ENCODE data around the gene CCDC85C. TPM values are rescaled to one million over a fixed set of nuclear protein-coding genes. Genes with fewer than 3 reads are reported as not detected.

The CCDC85C gene
- total RNA-seq, 1 experiment from 2014 or later: 33.2 TPM

GRCh38 chr14:99460793-99461192, 143.2 kb downstream of the CCDC85C start:
- Histone ChIP-seq H3K18ac (ENCODE audit: insufficient read length, low read depth, low read length) (no peak overlapping the region), H2BK15ac (ENCODE audit: low read depth, low read length) (no peak overlapping the region), H2BK120ac (ENCODE audit: low read depth, low read length, poor library complexity, severe bottlenecking) (no peak overlapping the region), H4K91ac (ENCODE audit: insufficient read length, low read depth, low read length) (no peak overlapping the region), H3K14ac (ENCODE audit: insufficient read depth, low read length) (no peak overlapping the region), H3K23me2 (ENCODE audit: insufficient read length, low read depth, low read length, poor library complexity, severe bottlenecking) (no peaks in the 10 kb centered on the region), H2BK5ac (ENCODE audit: insufficient read length, low read length) (no peak overlapping the region), H3K4ac (ENCODE audit: low read depth, low read length) (no peak overlapping the region), H4K20me1 (ENCODE audit: control insufficient read depth, insufficient read depth, insufficient read length) (no peaks in the 10 kb centered on the region), H3K9ac (ENCODE audit: extremely low read depth, insufficient read length, low read length) (no peak overlapping the region), H4K8ac (replicated peaks; ENCODE audit: insufficient read length, low read depth, low read length) (no peak overlapping the region), H3K27ac (ENCODE audit: insufficient read length, low read depth, low read length) (no peak overlapping the region), H3T11ph (ENCODE audit: low read length) (no peak overlapping the region), H3K23ac (ENCODE audit: insufficient read length, low read depth, low read length) (no peak overlapping the region), H3K79me2 (ENCODE audit: insufficient read depth, low read length) (no peaks in the 10 kb centered on the region; the same call in 1 of the 2 replicates), H3K27me3 (ENCODE audit: insufficient read depth, low read length) (no peaks in the 10 kb centered on the region), H2BK12ac (ENCODE audit: insufficient read length, low read depth, low read length) (no peak overlapping the region), H3K9me3 (ENCODE audit: control insufficient read depth, low read depth, low read length) (no peaks in the 10 kb centered on the region), H2AFZ (ENCODE audit: low read length) (no peak overlapping the region), H2AK5ac (ENCODE audit: insufficient read length, low read length) (no peak overlapping the region), H2BK20ac (ENCODE audit: low read depth, low read length, poor library complexity, severe bottlenecking) (no peak overlapping the region), H3K79me1 (ENCODE audit: insufficient read depth, low read depth, low read length, poor library complexity, severe bottlenecking) (peaks cover 5% of the 10 kb centered on the region), H3K4me2 (ENCODE audit: insufficient read depth, insufficient read length, low read length) (no peak overlapping the region), H3K4me1 (ENCODE audit: insufficient read depth, low read length) (peaks cover 8% of the 10 kb centered on the region; the same call in 1 of the 2 replicates), H4K5ac (ENCODE audit: insufficient read length, low read depth, low read length) (no peak overlapping the region), H3K56ac (ENCODE audit: insufficient read length, low read depth, low read length) (no peak overlapping the region)
- Mint-ChIP-seq H3K4me1 (peaks cover 36 to 41% of the 10 kb centered on the region in 2 experiments), H3K27me3 (ENCODE audit: low read depth) (no peaks in the 10 kb centered on the region), H3K9me3 (no peaks in the 10 kb centered on the region), H3K27ac (peak overlapping the region; percentile 38 to 83 (median 53); a peak in 5 of 7 replicates), H3K36me3 (ENCODE audit: insufficient read depth in 1 of 3, low read depth in 3 of 3) (peaks cover 8 to 46% (median 43%) of the 10 kb centered on the region in 3 experiments; a peak in 6 of 7 replicates), H3K4me3 (no peak overlapping the region)
- peak; percentile 36 for TF ChIP-seq CTCF (conservative IDR thresholded peaks at IDR 0.05)
- no CpG with 5 or more reads among the region's 3 CpGs for WGBS (ENCODE audit: extremely low coverage, insufficient read length, low lambda C conversion rate)
- peak; percentile 60 for DNase-seq
